Measurements from ENCODE around the gene HORMAD2. TPM values are rescaled to one million over a fixed set of nuclear protein-coding genes. Genes with fewer than 3 reads are reported as not detected.

The HORMAD2 gene
- total RNA-seq, 1 donor from 2014 or later, result not detected

DNA sequence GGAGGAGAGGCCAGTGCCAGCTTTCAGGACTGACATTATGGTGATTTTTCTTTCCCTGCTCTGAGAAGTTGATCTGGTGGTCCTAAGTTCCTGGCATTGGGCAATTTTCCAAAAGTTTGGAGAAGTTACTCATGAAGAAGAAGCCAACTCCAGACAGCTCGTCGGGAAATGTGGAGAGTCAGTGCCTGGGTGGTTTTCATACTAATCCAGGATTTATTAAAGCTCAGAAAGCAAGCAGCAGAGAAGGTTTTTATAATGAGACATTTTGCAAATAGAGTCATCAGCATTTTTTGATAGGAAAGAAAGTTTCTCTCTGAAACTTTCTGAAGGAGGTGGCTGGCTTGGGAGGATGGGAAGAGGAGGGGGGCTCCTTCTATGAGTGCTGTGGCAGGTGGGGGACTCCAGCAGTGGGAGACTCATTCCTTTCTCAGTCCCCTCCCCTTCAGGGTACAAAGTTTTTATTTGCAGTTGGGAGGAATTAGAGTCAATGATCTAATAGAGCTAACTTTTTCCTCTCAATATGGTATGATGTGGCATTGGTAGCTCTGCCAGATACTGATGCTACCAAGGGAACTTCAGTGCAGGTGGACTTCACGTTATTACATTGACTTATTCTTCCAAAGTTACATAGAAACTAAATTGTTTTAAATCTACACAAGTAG is 110.9 kb downstream of the HORMAD2 start:
- no peak overlapping the region for H3K4me3 ChIP-seq (ENCODE audit: low read depth, low read length)
- H3K36me3 ChIP-seq (ENCODE audit: control insufficient read depth, insufficient read depth, low read length), result no peaks in the 10 kb centered on the region
- TF ChIP-seq, protein P1, sequence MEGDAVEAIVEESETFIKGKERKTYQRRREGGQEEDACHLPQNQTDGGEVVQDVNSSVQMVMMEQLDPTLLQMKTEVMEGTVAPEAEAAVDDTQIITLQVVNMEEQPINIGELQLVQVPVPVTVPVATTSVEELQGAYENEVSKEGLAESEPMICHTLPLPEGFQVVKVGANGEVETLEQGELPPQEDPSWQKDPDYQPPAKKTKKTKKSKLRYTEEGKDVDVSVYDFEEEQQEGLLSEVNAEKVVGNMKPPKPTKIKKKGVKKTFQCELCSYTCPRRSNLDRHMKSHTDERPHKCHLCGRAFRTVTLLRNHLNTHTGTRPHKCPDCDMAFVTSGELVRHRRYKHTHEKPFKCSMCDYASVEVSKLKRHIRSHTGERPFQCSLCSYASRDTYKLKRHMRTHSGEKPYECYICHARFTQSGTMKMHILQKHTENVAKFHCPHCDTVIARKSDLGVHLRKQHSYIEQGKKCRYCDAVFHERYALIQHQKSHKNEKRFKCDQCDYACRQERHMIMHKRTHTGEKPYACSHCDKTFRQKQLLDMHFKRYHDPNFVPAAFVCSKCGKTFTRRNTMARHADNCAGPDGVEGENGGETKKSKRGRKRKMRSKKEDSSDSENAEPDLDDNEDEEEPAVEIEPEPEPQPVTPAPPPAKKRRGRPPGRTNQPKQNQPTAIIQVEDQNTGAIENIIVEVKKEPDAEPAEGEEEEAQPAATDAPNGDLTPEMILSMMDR (IDR thresholded peaks at IDR 0.05; ENCODE audit: insufficient read depth, low read length, poor library complexity, severe bottlenecking), result no peak
- no peak for DNase-seq (ENCODE audit: low read depth)
- no peaks in the 10 kb centered on the region for H3K27me3 ChIP-seq (ENCODE audit: control insufficient read depth, insufficient read depth, low read length)

DNA sequence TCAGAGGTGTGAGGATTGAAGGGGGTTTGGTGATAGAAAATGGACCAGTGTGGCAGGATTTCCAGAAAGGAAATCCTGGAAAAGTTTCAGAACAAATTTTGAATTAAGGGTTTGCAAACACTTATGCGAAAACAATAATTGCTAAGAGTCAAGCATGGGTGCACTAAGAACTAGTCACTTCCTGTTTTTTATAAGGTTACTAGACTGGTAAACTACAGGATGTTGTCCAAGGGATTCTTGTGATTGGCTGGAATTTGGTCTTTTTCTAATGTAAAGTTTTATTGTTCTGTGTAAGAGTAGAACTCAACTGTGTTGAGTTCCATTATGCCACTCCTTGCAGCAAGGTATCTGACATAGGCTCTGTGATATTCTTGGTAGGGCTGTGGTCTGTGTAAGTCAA is 112.2 kb downstream of the HORMAD2 start:
- H3K27me3 ChIP-seq (ENCODE audit: control insufficient read depth, insufficient read depth, low read length), result no peaks in the 10 kb centered on the region
- no peak overlapping the region for H3K4me3 ChIP-seq (ENCODE audit: low read depth, low read length)
- DNase-seq (ENCODE audit: low read depth), result no peak
- TF ChIP-seq, protein P1 (IDR thresholded peaks at IDR 0.05; ENCODE audit: insufficient read depth, low read length, poor library complexity, severe bottlenecking), result no peak
- H3K36me3 ChIP-seq (ENCODE audit: control insufficient read depth, insufficient read depth, low read length), result no peaks in the 10 kb centered on the region

DNA sequence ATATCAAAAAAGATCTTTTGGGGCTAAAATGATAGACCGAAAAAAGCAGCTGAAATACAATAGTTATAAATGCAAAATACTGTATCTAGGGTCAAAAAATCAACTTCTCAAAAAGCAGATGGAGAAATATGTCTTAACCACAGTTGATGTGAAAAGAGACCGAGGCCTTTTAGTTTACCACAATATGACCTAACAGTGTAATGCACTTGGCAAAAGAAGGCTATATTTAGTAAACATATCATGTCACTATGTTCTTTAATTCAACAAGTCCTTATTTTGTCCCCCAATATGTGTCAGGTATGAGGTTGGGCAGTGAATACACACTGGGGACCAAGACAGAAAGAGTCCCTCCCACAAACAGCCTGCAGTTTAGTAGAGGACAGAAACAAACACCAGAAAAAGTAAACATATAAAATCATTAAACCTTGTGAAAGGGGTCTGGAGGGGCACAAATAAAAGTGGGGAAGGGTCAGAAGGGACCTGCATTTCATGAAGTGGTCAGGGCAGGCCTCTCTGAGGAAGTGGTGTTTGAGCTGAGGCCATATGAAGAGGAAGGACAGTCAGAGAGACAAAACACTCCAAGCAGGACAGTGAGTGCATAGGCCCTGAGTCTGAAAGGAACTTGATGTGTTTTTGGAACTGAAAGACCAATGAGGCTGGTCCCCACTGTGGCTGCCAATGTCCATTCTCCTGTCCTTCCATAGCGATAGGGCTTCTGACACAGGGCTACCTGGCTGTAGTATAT is 112.9 kb downstream of the HORMAD2 start:
- H3K27me3 ChIP-seq (ENCODE audit: control insufficient read depth, insufficient read depth, low read length), result no peaks in the 10 kb centered on the region
- no peak for DNase-seq (ENCODE audit: low read depth)
- TF ChIP-seq, protein P1 (IDR thresholded peaks at IDR 0.05; ENCODE audit: insufficient read depth, low read length, poor library complexity, severe bottlenecking), result no peak

DNA sequence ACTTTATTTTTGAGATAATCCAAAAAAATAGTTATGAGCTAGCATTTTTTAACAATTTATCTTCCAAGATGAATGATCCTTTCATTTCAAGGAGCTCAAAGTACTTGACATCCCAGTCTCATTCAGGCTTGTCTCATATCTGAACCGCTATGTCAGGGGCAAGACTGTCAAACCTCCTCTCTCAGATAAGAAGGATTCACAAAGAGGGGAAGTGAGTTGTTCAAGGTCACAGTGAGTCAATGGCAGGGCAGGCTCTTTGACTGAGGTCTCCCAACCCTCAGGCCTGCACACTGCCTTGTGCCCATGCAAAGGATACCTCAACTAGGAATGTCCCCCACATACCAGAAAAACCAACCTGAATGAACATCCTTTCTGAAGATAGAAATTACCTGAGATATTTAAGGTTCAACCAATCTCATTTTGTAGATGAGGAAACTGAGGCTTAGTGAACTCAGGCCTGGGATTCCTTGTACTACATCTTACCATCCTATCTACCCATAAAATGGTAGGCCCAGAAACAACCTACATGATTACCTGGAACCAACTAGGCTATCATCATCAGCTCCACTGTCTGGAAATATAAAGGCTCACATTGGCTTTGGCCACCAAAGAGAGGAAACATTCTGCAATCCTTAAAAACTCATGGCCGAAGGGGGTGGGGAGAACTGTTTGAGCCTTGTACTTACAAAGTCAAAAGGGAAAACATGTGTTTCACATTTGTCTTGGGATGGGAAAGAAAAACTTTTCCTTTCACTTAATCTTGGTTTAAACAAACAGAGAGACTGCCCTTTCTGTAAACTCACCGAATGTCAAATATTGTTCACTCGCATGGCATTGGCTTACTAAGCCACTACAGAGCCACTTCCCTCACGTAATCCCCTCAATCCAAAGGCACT is 115.2 kb downstream of the HORMAD2 start:
- TF ChIP-seq, protein P1 (IDR thresholded peaks at IDR 0.05; ENCODE audit: insufficient read depth, low read length, poor library complexity, severe bottlenecking), result no peak
- Histone ChIP-seq H3K4me3 (ENCODE audit: low read depth, low read length) (no peak overlapping the region), H3K27me3 (ENCODE audit: control insufficient read depth, insufficient read depth, low read length) (no peaks in the 10 kb centered on the region), H3K36me3 (ENCODE audit: control insufficient read depth, insufficient read depth, low read length) (no peaks in the 10 kb centered on the region)
- no peak for DNase-seq (ENCODE audit: low read depth)

More for the DNA sequence above, 112.9 kb downstream of the HORMAD2 start:
- Histone ChIP-seq H3K4me3 (ENCODE audit: low read depth, low read length) (no peak overlapping the region), H3K36me3 (ENCODE audit: control insufficient read depth, insufficient read depth, low read length) (no peaks in the 10 kb centered on the region)

DNA sequence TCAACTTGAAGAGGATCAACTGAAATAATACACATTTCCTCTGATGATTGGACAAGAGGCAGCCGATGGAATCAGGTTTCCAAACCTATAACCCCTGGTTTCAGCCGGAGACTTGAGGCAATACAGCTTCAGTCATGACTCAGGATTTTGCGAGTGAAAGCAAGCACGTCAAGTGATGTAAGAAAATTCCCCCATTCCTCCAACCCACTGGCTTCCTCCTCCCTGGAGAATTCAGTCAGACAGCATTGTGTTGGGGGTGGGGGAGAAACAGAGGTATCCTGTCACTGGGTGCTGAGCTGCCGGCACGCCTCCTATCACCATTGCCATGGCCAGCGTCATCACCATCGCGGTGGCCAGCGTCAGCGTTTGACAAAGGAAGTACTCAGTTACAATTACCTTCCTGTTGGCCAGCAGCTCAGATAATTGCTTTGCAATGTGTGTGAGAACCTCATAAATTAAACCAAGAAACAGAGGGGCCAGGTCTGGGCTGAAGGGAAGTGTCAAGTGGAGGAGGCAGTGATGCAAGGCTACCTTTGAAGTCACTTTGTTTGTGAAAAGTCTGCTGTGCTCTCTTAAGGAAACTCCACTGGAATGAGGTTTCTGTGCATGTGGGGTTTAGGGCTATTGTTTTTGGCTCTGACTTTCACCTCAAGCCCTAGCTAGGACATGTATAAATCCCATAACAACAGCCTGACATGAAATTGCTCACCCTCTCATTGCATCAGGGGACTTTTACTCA is 116.0 kb downstream of the HORMAD2 start:
- H3K36me3 ChIP-seq (ENCODE audit: control insufficient read depth, insufficient read depth, low read length), result no peaks in the 10 kb centered on the region
- no peaks in the 10 kb centered on the region for H3K27me3 ChIP-seq (ENCODE audit: control insufficient read depth, insufficient read depth, low read length)
- no peak overlapping the region for H3K4me3 ChIP-seq (ENCODE audit: low read depth, low read length)
- DNase-seq (ENCODE audit: low read depth), result peak; percentile 100
- TF ChIP-seq, protein P1 (IDR thresholded peaks at IDR 0.05; ENCODE audit: insufficient read depth, low read length, poor library complexity, severe bottlenecking), result no peak
